BE2C (cell line): Measurements from ENCODE around the gene GATA3.

ENCODE experiments used
- DNase-seq: peaks from one replicate; pipeline ENCODE4 v3.0.0-alpha.2; 2020
- H3K27me3 ChIP-seq: fragments of 250-450 bp; sonication (Bioruptor Pico); 2 replicates; pipeline ENCODE4 v1.5.1; 2020; ENCODE audit warnings: mild to moderate bottlenecking
- H3K36me3 ChIP-seq: fragments of 250-450 bp; sonication (Bioruptor Pico); 2 replicates; pipeline ENCODE4 v1.5.1; 2020; ENCODE audit warnings: mild to moderate bottlenecking
- H3K4me1 ChIP-seq: fragments of 250-450 bp; sonication (Bioruptor Pico); 2 replicates; pipeline ENCODE4 v1.5.1; 2020
- H3K4me3 ChIP-seq: 2 replicates; pipeline ENCODE4 v1.5.1; 2011; ENCODE audit warnings: low read depth, low read length
- H3K9me3 ChIP-seq: fragments of 250-450 bp; sonication (Bioruptor Pico); 2 replicates; pipeline ENCODE4 v1.5.1; 2020
- TF ChIP-seq, protein P1 (sequence below): IDR thresholded peaks from 2 replicates; pipeline ENCODE4 v1.5.1; 2012; ENCODE audit warnings: mild to moderate bottlenecking, low read depth, low read length

Gene GATA3

DNA sequence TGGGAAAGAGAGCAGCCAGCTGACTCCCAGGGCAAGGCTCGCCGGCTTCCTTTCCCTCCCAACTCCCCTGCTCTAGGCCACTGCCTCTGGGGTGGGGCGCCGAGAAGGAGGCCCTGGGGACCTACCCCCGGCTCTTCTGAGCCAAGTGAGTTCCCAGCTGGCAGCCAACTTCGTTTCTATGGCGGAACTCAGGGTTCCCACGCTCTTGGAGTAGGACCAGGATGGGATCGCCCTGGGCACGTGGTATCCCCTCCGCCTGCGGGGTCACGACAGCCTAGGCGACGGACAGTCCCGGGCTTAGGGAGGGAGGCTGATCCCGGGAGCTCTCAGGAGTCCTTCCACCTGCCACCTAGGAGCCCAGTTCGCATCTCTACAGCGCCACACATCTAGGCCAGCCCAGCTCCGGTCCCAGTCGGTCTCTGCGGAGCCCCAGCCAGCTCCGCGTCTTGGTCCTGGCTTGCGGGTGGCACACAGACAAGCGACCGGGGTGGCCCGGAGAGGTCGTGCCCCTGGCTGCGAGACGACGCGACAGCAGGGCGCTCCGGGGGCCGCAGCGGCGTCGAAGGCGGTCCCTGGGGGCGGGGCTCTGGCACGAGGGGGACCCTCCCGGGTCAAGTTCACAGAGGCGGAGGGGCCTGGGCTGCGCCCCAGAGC, 20.5 kb upstream of the GATA3 start:
- DNase-seq, result no peak
- Histone ChIP-seq H3K36me3 (no peaks in the 10 kb centered on the region), H3K4me1 (peaks cover 4% of the 10 kb centered on the region; the same call in 1 of the 2 replicates), H3K4me3 (no peak overlapping the region), H3K27me3 (0 out of 2 replicates have a peak, but pooled peaks cover 3% of the 10 kb centered on the region), H3K9me3 (no peaks in the 10 kb centered on the region)
- TF ChIP-seq, protein P1, sequence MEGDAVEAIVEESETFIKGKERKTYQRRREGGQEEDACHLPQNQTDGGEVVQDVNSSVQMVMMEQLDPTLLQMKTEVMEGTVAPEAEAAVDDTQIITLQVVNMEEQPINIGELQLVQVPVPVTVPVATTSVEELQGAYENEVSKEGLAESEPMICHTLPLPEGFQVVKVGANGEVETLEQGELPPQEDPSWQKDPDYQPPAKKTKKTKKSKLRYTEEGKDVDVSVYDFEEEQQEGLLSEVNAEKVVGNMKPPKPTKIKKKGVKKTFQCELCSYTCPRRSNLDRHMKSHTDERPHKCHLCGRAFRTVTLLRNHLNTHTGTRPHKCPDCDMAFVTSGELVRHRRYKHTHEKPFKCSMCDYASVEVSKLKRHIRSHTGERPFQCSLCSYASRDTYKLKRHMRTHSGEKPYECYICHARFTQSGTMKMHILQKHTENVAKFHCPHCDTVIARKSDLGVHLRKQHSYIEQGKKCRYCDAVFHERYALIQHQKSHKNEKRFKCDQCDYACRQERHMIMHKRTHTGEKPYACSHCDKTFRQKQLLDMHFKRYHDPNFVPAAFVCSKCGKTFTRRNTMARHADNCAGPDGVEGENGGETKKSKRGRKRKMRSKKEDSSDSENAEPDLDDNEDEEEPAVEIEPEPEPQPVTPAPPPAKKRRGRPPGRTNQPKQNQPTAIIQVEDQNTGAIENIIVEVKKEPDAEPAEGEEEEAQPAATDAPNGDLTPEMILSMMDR, result no peak

DNA sequence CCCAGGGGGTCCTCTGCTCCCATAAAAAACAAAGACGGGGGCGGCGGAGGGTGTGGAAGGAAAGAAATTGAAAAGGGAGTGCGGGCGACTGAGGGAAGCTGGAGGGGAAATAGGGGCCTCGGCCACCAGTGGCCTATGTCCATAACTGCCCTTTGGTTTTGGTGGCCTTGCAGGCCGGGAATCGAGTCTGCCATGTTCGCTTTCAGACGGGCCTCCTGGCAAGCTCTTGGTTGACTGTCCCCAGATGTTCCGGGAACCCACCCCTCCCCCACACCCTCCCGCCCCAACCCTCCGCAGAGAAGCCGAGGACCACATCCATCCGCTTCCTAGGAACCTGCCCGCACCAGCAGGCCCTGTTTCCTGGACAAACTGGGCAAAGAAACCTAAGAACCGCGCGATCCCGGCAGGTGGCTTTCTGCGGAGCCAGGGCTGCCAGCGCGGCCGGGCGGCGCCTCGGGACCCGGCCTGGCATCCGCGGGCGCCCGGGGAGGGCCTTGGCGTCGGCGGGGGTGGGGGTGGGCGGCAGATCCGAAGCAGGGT, 20.0 kb upstream of the GATA3 start:
- TF ChIP-seq, protein P1, result no peak
- Histone ChIP-seq H3K4me3 (no peak overlapping the region), H3K36me3 (no peaks in the 10 kb centered on the region), H3K27me3 (0 out of 2 replicates have a peak, but pooled peaks cover 3% of the 10 kb centered on the region), H3K4me1 (peaks cover 4% of the 10 kb centered on the region; the same call in 1 of the 2 replicates), H3K9me3 (no peaks in the 10 kb centered on the region)
- no peak for DNase-seq

DNA sequence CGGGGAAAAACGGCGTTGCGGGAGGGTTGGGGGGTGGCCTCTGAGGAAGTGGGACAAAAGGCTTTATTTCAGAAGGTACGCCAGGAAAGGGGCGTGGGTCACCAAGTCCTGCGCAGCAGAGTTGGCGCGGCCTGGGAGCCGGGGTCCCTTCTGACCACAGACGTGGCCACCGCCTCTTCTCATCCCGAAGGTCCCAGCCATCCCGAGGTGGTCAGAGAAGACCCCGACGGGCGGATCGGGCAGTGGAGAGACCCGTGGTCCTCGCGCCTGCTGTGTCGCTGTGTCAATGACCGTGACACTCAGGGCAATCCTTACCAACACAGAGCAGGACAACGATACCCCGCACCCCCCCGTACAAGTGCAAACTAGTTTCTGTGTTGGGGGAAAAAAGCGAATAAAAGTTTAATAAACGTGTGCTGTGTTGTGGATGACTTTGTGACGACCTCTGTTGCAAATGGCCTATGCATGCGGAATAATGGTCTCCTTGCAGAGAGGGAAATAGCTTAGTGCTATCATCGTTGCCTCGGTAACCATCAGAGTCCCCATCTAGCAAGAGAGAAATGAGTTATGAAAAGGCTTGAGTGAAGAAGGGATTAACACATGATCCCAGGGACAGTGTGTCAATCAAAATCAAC, 19.4 kb upstream of the GATA3 start:
- Histone ChIP-seq H3K4me3 (no peak overlapping the region), H3K9me3 (no peaks in the 10 kb centered on the region), H3K4me1 (peaks cover 4% of the 10 kb centered on the region; the same call in 1 of the 2 replicates), H3K27me3 (0 out of 2 replicates have a peak, but pooled peaks cover 3% of the 10 kb centered on the region), H3K36me3 (no peaks in the 10 kb centered on the region)
- no peak for DNase-seq
- TF ChIP-seq, protein P1, result no peak

DNA sequence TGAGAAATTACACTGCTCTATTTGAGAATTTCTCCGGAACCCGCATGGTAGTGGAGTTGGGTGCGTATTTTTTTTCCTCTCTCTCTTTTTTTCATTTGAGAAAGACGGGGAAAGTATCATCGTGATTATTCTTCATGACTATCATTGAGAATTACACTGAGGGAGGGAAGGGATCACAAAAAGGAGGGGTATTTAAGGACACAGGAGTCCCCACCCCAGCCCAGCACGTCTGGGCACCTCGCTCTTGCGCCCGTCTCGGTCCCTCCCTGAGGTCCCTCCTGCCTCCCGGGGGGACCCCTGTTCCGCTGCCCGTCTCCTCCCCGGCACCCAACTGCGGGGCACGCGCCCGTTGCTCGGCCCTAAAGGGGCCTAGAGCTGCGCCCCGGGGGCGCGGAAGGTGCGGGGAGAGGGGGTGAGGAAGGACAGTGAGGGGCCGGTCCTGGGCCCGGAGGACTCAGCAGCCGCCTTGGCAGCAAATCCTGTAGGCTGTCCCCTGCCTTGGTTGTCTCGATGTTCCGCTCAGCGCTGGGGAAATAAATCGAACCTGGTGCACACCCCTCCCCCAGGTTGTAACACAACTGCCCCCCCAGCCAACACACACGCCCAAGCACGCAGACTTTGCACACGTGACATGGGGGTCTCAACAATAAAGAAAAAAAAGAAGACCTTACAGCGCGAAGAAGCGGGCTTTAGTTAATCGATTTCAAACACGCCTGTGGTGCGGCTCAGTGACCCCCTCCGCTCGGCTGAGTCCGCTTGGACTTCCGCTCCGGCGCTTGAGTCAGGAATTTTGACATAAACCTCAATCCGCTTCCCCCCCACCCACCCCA, 18.6 kb upstream of the GATA3 start:
- no peak overlapping the region for H3K4me3 ChIP-seq
- no peaks in the 10 kb centered on the region for H3K9me3 ChIP-seq
- TF ChIP-seq, protein P1, result no peak
- H3K36me3 ChIP-seq, result no peaks in the 10 kb centered on the region
- H3K4me1 ChIP-seq, result peaks cover 4% of the 10 kb centered on the region; the same call in 1 of the 2 replicates
- DNase-seq, result no peak
- 0 out of 2 replicates have a peak, but pooled peaks cover 3% of the 10 kb centered on the region for H3K27me3 ChIP-seq

DNA sequence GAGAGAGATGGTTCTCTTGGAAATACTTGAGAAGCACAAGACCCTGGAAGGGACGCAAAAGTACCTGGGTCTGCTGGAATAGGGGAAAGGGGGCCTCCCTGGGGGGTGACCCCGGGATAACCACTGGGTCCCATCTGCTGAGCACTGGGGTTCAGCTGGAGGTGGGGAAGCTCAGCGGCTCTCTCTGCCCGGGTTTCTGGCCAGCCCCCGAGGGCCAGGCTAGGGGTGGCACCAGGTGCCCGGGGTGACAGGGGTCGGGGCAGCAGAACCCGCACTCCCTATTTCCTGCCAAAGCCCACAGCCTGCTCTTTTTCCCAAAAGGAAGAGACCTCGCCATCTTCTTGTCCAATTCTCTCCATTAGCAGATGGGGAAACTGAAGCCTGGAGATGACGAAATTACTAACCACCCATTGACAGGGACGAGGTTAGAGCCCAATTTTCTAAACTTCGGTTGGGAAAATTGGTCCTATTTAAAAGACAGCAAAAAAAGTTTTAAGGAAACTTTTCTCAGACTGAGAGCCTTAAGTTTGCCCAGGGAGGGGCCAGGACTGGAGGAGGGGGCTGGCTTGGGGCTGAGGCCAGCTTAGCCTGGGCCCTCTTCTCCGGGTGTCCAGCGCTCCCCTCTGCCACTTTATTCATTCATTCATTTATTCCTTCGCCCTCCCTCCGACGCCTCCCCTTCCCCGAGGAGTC, 17.8 kb upstream of the GATA3 start:
- no peak overlapping the region for H3K4me3 ChIP-seq

More for the DNA sequence above, 17.8 kb upstream of the GATA3 start:
- 0 out of 2 replicates have a peak, but pooled peaks cover 3% of the 10 kb centered on the region for H3K27me3 ChIP-seq
- DNase-seq, result no peak
- peaks cover 4% of the 10 kb centered on the region; the same call in 1 of the 2 replicates for H3K4me1 ChIP-seq
- no peaks in the 10 kb centered on the region for H3K9me3 ChIP-seq
- H3K36me3 ChIP-seq, result no peaks in the 10 kb centered on the region
- TF ChIP-seq, protein P1, result no peak
